ENCODE data around the gene FAM107B. TPM values are rescaled to one million over a fixed set of nuclear protein-coding genes. Genes with fewer than 3 reads are reported as not detected.
"Not testable (repeated sequence)": the region's sequence is repeated elsewhere in the genome, so short reads cannot be mapped to it uniquely, and the experiment has no call there.

Gene FAM107B
- total RNA-seq, 2 donors from 2014 or later, result 258 to 399 TPM

DNA sequence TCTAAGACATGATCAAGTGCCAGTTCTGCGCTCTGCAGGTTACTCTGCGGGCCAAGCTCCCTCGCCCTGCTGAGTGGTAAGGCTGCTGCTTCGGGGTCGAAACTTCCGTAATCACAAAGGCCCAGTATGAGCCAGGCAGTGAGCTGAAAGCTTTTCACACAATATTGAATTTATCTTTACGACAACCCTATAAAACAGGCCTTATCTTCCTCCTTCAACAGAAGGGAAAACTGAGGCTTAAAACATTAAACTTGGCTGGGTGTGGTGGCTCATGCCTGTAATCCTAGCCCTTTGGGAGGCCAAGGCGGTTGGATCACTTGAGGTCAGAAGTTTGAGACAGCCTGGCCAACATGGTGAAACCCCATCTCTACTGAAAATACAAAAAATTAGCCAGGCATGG lies 83.3 kb downstream of the FAM107B start:
- no peak overlapping the region for H3K4me3 Mint-ChIP-seq
- no peak overlapping the region for H3K27ac Mint-ChIP-seq
- ATAC-seq (no peak), DNase-seq (no peak)
- no peaks in the 10 kb centered on the region for H3K27me3 Mint-ChIP-seq
- peaks cover 11% of the 10 kb centered on the region for H3K4me1 Mint-ChIP-seq
- no peaks in the 10 kb centered on the region for H3K36me3 Mint-ChIP-seq (ENCODE audit: low read depth)
- no peaks in the 10 kb centered on the region for H3K9me3 ChIP-seq (ENCODE audit: control insufficient read depth, low read length, poor library complexity, severe bottlenecking)

GRCh38 chr10:14688606-14689005 lies 86.1 kb downstream of the FAM107B start:
- no peak overlapping the region for H3K4me3 Mint-ChIP-seq
- H3K27me3 Mint-ChIP-seq, result no peaks in the 10 kb centered on the region
- ATAC-seq (no peak), DNase-seq (no peak)
- H3K36me3 Mint-ChIP-seq (ENCODE audit: low read depth), result no peaks in the 10 kb centered on the region
- no peak overlapping the region for H3K27ac Mint-ChIP-seq
- no peaks in the 10 kb centered on the region for H3K9me3 ChIP-seq (ENCODE audit: control insufficient read depth, low read length, poor library complexity, severe bottlenecking)
- peaks cover 10% of the 10 kb centered on the region for H3K4me1 Mint-ChIP-seq

DNA sequence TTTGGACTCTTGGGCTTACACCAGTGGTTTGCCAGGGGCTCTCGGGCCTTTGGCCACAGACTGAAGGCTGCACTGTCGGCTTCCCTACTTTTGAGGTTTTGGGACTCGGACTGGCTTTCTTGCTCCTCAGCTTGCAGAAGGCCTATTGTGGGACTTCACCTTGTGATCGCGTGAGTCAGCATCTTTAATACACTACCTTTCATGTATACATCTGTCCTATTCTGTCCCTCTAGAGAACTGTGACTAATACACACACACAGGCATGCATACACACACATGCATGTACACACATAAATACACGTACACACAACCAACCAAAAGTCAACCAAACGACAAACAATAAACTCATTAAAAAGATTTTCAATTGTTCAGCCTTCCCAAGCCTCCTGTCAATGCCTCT lies 86.5 kb downstream of the FAM107B start:
- H3K27me3 Mint-ChIP-seq; H3K27ac Mint-ChIP-seq; DNase-seq; H3K4me1 Mint-ChIP-seq; ATAC-seq; H3K9me3 ChIP-seq (ENCODE audit: control insufficient read depth, low read length, poor library complexity, severe bottlenecking); H3K4me3 Mint-ChIP-seq; H3K36me3 Mint-ChIP-seq (ENCODE audit: low read depth): not testable (repeated sequence)

- DNase-seq, result no peak
- H3K36me3 Mint-ChIP-seq (ENCODE audit: low read depth), result no peaks in the 10 kb centered on the region
- H3K9me3 ChIP-seq (ENCODE audit: control insufficient read depth, low read length, poor library complexity, severe bottlenecking), result no peaks in the 10 kb centered on the region
- H3K27me3 Mint-ChIP-seq, result no peaks in the 10 kb centered on the region
- no peak overlapping the region for H3K4me3 Mint-ChIP-seq
- H3K4me1 Mint-ChIP-seq, result peaks cover 6% of the 10 kb centered on the region
- ATAC-seq, result no peak
- H3K27ac Mint-ChIP-seq, result no peak overlapping the region
Observed at GRCh38 chr10:14687340-14687739, 87.4 kb downstream of the FAM107B start.

- Mint-ChIP-seq H3K27ac (no peak overlapping the region), H3K4me1 (no peaks in the 10 kb centered on the region)
- ATAC-seq, result no peak
Observed at GRCh38 chr10:14686356-14686755, 88.3 kb downstream of the FAM107B start.

DNA sequence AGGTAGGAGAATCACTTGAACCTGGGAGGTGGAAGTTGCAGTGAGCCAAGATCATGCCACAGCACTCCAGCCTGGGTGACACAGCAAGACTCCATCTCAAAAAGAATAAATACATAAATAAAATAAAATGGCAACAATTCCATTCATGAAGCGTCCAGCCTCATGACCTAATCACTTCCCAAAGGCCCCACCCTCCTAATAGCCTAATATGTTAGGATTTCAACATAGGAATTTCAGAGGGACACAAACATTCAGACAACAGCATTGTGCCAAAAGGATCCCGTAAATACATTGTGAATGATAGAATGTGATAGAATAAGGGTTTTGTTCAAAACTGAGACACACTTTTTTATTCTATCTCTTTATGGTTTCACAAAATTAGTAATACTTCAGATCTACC lies 90.3 kb downstream of the FAM107B start:
- Mint-ChIP-seq H3K36me3 (ENCODE audit: low read depth) (peaks cover 2% of the 10 kb centered on the region), H3K4me3 (no peak overlapping the region), H3K27ac (peak overlapping the region; percentile 16), H3K4me1 (no peaks in the 10 kb centered on the region), H3K27me3 (no peaks in the 10 kb centered on the region)
- DNase-seq (no peak), ATAC-seq (no peak)
- H3K9me3 ChIP-seq (ENCODE audit: control insufficient read depth, low read length, poor library complexity, severe bottlenecking), result no peaks in the 10 kb centered on the region

More at GRCh38 chr10:14686356-14686755, 88.3 kb downstream of the FAM107B start:
- no peak for DNase-seq
- no peaks in the 10 kb centered on the region for H3K9me3 ChIP-seq (ENCODE audit: control insufficient read depth, low read length, poor library complexity, severe bottlenecking)
- Mint-ChIP-seq H3K27me3 (no peaks in the 10 kb centered on the region), H3K4me3 (no peak overlapping the region), H3K36me3 (ENCODE audit: low read depth) (no peaks in the 10 kb centered on the region)

- Mint-ChIP-seq H3K4me3 (no peak overlapping the region), H3K36me3 (ENCODE audit: low read depth) (peaks cover 2% of the 10 kb centered on the region), H3K27me3 (no peaks in the 10 kb centered on the region), H3K4me1 (no peaks in the 10 kb centered on the region), H3K27ac (no peak overlapping the region)
- ATAC-seq, result no peak
- no peak for DNase-seq
- H3K9me3 ChIP-seq (ENCODE audit: control insufficient read depth, low read length, poor library complexity, severe bottlenecking), result no peaks in the 10 kb centered on the region
Observed at GRCh38 chr10:14683256-14683655, 91.4 kb downstream of the FAM107B start.

DNA sequence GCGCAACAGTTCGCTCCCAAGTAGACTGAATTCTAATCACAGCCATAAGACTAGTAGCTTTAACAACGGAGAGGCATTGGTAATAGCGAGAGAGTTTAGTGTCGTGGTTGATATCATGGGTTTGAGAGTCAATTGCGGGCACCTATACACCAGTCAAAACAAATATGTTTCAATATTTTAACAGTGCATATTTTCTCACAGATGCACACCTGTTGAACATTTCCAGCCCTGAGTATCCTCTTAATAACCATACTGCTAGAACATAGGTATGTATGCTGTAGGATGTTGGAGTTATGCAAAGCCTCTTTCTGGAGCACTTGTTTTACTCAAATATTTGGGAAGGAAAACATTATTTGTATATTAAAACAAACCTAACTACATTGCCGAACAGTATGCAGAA lies 92.9 kb downstream of the FAM107B start:
- ATAC-seq (no peak), DNase-seq (no peak)
- Mint-ChIP-seq H3K27me3 (no peaks in the 10 kb centered on the region), H3K27ac (no peak overlapping the region), H3K36me3 (ENCODE audit: low read depth) (peaks cover 2% of the 10 kb centered on the region), H3K4me1 (peaks cover 2% of the 10 kb centered on the region), H3K4me3 (no peak overlapping the region)
- H3K9me3 ChIP-seq (ENCODE audit: control insufficient read depth, low read length, poor library complexity, severe bottlenecking), result no peaks in the 10 kb centered on the region

DNA sequence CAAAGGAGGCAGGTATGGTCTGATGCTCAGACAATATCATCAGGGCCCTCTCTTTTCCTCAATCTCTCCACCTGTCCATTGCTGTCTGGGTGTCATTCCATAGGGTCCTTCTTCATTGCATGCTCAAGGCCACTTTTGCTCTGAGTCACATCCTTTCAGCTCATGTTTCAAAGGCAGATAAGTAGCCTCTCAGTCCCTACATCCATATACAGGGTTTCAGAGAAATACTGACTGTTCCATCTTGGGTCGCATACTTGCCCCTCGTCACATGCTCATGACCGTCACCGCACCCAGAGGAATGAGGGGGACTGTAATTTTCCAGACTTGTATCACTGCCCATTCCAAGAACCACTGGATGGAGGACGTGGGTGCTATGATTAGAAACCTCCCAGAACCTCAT lies 93.4 kb downstream of the FAM107B start:
- peaks cover 2% of the 10 kb centered on the region for H3K36me3 Mint-ChIP-seq (ENCODE audit: low read depth)
- H3K27me3 Mint-ChIP-seq, result no peaks in the 10 kb centered on the region
- DNase-seq (no peak), ATAC-seq (no peak)
- H3K4me1 Mint-ChIP-seq, result peaks cover 2% of the 10 kb centered on the region
- H3K27ac Mint-ChIP-seq, result no peak overlapping the region
- H3K4me3 Mint-ChIP-seq, result no peak overlapping the region
- no peaks in the 10 kb centered on the region for H3K9me3 ChIP-seq (ENCODE audit: control insufficient read depth, low read length, poor library complexity, severe bottlenecking)

DNA sequence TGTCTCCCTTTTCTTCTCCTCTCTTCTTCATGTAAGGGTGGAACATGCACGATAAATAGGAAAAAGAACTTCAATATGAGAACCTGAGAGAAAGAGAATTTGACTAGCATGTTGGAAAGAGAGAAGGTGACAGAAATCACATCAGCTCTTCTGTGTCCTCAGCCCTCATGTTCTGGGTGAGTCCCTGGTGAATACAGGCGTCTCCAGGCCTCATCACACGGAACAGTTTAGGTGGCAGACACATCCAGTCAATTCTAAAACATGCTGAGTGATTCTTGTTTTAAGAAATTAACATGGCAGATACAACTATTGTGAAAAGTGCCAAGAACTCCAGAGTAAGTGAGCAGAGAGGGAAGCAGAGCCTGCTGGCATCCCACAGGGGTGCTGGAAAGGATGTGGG lies 96.1 kb downstream of the FAM107B start:
- ATAC-seq (no peak), DNase-seq (no peak)
- H3K4me1 Mint-ChIP-seq, result peaks cover 5% of the 10 kb centered on the region
- no peak overlapping the region for H3K27ac Mint-ChIP-seq
- peaks cover 3% of the 10 kb centered on the region for H3K27me3 Mint-ChIP-seq
- peaks cover 2% of the 10 kb centered on the region for H3K36me3 Mint-ChIP-seq (ENCODE audit: low read depth)
- no peaks in the 10 kb centered on the region for H3K9me3 ChIP-seq (ENCODE audit: control insufficient read depth, low read length, poor library complexity, severe bottlenecking)
- no peak overlapping the region for H3K4me3 Mint-ChIP-seq

GRCh38 chr10:14676732-14677131 lies 98.0 kb downstream of the FAM107B start:
- DNase-seq, result no peak
- no peak overlapping the region for H3K4me3 Mint-ChIP-seq
- peaks cover 9% of the 10 kb centered on the region for H3K27me3 Mint-ChIP-seq
- H3K4me1 Mint-ChIP-seq, result peaks cover 8% of the 10 kb centered on the region
- H3K36me3 Mint-ChIP-seq (ENCODE audit: low read depth), result peaks cover 2% of the 10 kb centered on the region
- H3K9me3 ChIP-seq (ENCODE audit: control insufficient read depth, low read length, poor library complexity, severe bottlenecking), result no peaks in the 10 kb centered on the region
- H3K27ac Mint-ChIP-seq, result no peak overlapping the region
- no peak for ATAC-seq

DNA sequence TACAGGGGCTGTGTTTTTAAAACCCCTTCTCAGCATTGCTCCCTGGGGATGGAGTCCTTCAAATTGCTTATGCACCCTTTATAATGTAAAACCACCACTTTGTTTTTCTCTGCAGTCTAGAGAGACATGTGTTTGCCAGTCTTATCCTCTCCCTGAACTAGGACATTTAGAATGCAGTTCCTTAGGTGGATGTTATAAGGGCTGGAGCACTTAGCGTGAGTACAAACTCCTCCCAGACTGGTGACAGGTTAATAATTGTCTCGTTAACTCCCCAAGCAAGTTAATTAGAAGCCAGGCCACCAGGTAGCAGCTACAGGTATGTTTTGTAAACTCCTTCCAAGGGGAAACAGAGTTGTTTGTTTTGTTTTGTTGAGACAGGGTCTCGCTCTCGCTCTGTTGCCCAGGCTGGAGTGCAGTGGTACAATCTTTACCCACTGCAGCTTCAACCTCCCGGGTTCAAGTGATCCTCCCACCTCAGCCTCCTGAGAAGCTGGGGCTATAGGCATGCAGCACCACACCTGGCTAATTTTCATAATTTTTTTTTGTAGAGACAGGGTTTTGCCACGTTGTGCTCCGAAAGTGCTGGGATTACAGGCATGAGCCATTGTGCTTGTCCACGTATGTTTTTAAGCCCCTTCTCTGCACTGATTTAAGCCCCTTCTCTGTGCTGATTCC lies 100.2 kb downstream of the FAM107B start:
- peaks cover 9% of the 10 kb centered on the region for H3K27me3 Mint-ChIP-seq
- peaks cover 13% of the 10 kb centered on the region for H3K4me1 Mint-ChIP-seq
- H3K27ac Mint-ChIP-seq, result no peak overlapping the region
- ATAC-seq (no peak), DNase-seq (no peak)
- no peaks in the 10 kb centered on the region for H3K36me3 Mint-ChIP-seq (ENCODE audit: low read depth)
- H3K4me3 Mint-ChIP-seq, result no peak overlapping the region
- no peaks in the 10 kb centered on the region for H3K9me3 ChIP-seq (ENCODE audit: control insufficient read depth, low read length, poor library complexity, severe bottlenecking)

GRCh38 chr10:14673189-14673861 lies 101.4 kb downstream of the FAM107B start:
- no peak for DNase-seq
- Mint-ChIP-seq H3K36me3 (ENCODE audit: low read depth) (no peaks in the 10 kb centered on the region), H3K27me3 (peaks cover 9% of the 10 kb centered on the region), H3K4me3 (no peak overlapping the region), H3K27ac (peak overlapping the region; percentile 78), H3K4me1 (peaks cover 16% of the 10 kb centered on the region)
- ATAC-seq, result no peak
- H3K9me3 ChIP-seq (ENCODE audit: control insufficient read depth, low read length, poor library complexity, severe bottlenecking), result no peaks in the 10 kb centered on the region

GRCh38 chr10:14671386-14671831 lies 103.3 kb downstream of the FAM107B start:
- DNase-seq (no peak), ATAC-seq (no peak)
- no peaks in the 10 kb centered on the region for H3K9me3 ChIP-seq (ENCODE audit: control insufficient read depth, low read length, poor library complexity, severe bottlenecking)
- H3K27ac Mint-ChIP-seq, result no peak overlapping the region
- peaks cover 9% of the 10 kb centered on the region for H3K27me3 Mint-ChIP-seq
- no peak overlapping the region for H3K4me3 Mint-ChIP-seq
- no peaks in the 10 kb centered on the region for H3K36me3 Mint-ChIP-seq (ENCODE audit: low read depth)
- H3K4me1 Mint-ChIP-seq, result peaks cover 16% of the 10 kb centered on the region

Measured in T-helper 17 cell (primary cell).